Stimulated activated CD8-positive, alpha-beta memory T cell treated with anti-CD3 and anti-CD28 coated beads, Interleukin-4, amount 100 ng/mL, for 24 hours (primary cell): ENCODE results near the gene KRTAP16-1.
"Not testable (repeated sequence)": the region's sequence is repeated elsewhere in the genome, so short reads cannot be mapped to it uniquely, and the experiment has no call there.

Source experiments
- DNase-seq: peaks from one replicate; pipeline ENCODE4 v3.0.0-alpha.2; 2020; ENCODE audit warnings: low read depth

Gene KRTAP16-1

GRCh38 chr17:41308918-41309359, at the start of gene KRTAP16-1:
TSS of gene KRTAP16-1 (minus strand) at chr17:41309309. CDS start at chr17:41309253, 56 bp downstream.
- DNase-seq: no peak

DNA sequence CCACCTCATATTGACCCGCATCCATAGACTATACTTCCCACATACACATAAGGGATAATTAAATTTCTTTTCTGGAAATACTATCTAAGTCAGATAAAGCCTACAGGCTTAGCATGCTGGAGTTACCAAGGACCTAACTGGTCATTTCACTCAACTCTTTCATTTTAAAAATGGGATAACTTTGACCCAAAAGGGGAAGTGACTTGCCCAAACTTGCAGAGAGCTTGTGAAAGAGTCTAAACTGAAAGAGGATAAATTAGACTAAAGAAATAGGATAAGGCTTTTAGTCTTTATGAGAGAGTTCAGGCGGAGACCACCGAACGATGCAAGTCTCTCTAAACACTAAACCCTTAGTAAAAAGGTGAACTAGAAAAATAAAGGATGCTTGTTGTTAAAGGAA, 45.4 kb upstream of the KRTAP16-1 start:
- no peak for DNase-seq

DNA sequence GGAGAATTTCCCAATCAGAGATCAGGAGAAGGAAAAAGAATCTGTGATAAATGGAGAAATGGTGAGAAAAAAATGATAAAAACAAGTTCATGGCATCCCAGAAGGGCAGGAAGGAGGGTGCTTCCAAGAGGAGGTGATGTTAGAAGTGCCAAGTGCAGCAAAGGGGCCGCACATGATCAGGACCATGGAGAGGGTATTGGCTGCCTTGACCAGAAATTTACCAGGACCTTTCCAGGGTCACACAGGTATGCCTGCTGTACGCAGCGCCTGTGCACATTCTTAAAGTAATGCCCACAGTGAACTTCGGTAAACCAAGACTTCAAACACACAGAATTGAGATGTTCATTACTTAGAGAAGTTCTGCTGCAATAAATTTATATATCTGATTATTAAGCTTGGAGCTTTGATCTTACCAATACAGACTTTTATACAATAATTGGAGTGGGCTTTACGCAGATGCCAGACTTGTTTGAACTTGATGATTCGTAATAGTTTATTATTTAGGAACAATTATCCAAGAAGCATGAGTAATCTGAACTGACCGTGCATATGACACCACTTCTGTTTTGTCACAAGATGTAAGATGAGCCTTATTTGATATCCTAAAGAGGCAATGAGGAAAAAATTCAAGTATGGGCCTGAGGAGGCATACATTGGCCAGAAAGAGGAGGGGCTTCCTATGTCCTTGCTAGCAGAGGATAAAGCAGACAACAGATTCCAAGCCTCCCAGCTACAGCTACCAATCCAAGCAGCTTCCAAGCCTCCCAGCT, 43.7 kb upstream of the KRTAP16-1 start:
- no peak for DNase-seq

DNA sequence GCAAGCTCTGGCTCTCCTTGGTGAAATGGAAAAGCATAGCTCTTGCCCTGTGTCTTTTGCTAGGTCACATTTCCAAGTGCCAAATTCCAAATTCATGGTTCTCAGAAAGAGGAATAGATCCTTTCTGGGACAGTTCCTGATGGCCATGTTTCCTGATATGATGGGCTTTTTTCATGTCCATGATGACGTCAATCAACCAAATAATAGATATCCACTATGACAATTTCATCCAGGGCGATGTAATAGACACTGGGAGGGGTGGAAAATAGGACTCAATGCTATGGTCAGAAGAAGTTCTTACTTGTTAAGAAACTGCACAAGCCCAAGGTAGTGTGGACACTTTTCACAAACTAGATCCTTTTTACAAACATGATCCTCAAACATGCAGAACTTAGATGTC, 42.1 kb upstream of the KRTAP16-1 start:
- no peak for DNase-seq

- not testable (repeated sequence) for DNase-seq
Observed at GRCh38 chr17:41350381-41350878, 41.3 kb upstream of the KRTAP16-1 start, which contains the start of gene KRT33A. TSS of gene KRT33A (minus strand) at chr17:41350828. CDS start at chr17:41350767, 61 bp downstream.

- no peak for DNase-seq
Observed at GRCh38 chr17:41347869-41348760, 39.0 kb upstream of the KRTAP16-1 start.

DNA sequence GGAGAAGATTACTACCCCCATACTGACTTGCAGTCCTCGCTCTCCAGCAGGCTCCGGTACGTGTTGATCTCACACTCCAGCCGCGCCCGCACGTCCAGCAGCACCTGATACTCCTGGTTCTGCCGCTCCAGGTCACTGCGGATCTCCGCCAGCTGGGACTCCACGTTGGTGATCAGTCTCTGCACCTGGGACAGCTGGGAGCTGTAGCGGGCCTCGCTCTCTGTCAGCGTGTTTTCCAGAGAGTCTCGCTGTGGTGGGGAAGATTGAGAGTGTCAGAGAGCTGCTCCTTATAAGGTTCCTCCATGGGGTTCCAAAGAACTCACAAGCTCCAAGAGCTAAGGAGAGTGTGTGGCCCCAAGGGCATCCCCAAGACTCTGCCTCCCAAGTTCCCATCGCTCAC, 37.3 kb upstream of the KRTAP16-1 start:
- not testable (repeated sequence) for DNase-seq

GRCh38 chr17:41345992-41346391, 36.9 kb upstream of the KRTAP16-1 start:
- DNase-seq: no peak

DNA sequence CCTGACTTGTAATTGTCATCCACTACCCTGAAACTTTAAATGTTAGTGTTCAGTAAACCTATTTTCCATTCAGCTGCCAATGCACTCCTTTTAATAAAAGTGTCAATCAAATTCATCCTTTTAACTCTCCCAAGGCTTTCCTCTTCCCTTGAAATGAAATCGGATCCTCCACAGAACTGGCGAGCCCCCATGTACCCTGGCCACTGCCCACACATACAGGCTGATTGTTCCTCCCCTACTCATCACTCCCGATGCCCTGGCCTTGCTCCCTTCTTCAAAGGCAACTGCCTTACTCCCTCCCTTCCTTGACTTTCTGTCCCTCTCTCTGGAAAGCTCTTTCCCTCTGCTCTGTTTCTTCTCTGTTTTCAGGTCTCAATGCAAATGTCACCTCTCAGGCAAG, 33.9 kb upstream of the KRTAP16-1 start:
- no peak for DNase-seq

- no peak for DNase-seq
Observed at GRCh38 chr17:41340934-41341861, 32.1 kb upstream of the KRTAP16-1 start.

- DNase-seq: no peak
Observed at GRCh38 chr17:41340494-41340893, 31.4 kb upstream of the KRTAP16-1 start.

DNA sequence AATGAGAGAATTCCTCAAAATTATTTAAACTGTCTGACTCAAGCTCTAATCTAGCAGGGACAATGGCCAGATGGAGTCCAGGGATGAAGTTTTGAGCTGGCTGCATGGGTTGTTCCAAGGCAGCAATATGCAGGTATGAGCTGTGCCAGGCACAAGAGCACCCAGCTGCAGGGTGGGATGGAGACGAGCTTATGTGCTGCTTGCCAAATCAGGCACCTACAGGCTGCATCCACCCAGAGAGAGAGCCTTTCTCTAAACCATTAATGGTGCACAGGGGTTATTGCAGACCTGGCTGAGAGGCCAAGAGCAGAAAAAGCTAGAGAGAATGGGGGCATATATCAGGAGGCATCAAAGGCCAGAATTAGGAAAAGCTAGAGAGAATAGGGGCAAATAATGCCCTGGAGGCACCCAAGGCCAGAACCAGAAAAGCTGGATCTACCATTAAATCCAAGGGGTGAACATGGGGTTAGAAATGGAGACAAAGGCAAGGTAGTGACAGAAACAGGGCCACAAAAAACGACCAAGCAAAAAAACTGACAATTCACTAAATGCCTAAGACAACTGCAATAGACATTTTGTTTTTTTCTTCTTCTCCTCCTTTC, 30.6 kb upstream of the KRTAP16-1 start:
- no peak for DNase-seq

- DNase-seq: no peak
Observed at GRCh38 chr17:41338961-41339485, 29.9 kb upstream of the KRTAP16-1 start.

DNA sequence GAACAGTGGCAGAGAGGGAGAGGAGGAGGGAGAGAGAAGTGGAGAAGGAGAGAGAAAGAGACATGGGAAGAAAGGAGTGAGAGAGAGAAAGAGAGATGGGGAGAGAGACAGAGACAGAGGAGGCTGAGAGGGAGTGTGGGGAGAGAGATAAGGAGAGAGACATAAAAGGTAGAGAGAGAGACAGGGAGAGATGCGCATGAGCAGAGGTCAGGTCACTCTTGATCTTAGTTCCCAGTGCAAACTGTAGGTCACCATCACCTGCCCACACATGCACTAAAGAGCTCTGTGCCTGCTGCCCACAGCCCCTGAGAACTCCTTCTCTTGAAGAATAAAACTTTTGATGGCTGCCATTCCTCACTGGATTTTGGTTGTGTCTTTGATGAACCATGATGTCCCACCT, 26.6 kb upstream of the KRTAP16-1 start:
- no peak for DNase-seq

GRCh38 chr17:41334385-41335305, 25.5 kb upstream of the KRTAP16-1 start:
- no peak for DNase-seq

GRCh38 chr17:41333836-41334235, 24.7 kb upstream of the KRTAP16-1 start:
- DNase-seq: no peak

- DNase-seq: no peak
Observed at GRCh38 chr17:41333098-41333497, 24.0 kb upstream of the KRTAP16-1 start.

DNA sequence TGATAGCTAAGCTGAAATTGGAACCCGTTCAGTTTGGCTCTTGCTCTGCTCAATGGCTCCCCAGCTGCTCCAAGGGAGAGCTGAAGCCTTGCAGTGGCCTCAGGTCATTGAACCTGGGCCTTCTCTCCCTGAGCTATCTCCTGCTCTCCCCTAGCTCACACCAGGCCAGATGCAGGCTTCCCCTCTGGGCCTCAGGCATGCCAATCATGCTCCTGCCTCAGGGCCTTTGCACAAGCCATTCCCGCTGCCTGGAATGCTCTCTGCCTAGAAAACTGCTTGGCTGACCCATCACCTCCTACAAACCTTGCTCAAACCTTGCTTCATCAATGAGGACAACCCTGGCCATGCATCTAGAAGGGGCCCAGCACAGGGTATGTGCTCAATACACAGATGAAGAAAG, 23.1 kb upstream of the KRTAP16-1 start:
- no peak for DNase-seq

- no peak for DNase-seq
Observed at GRCh38 chr17:41331606-41332005, 22.5 kb upstream of the KRTAP16-1 start.
